SU-DHL-6 (cell line): ENCODE measurements around the gene GSK3A.
A peak's percentile ranks its signal among the peaks of the same experiment; 100 is the strongest.

Experiments
- H2AFZ ChIP-seq: fragments of 200-600 bp; sonication (generic); 2 replicates; pipeline ENCODE4 v1.6.1; 2014; ENCODE audit warnings: low read depth, mild to moderate bottlenecking, moderate library complexity, mixed read lengths, antibody characterized with exemption, low read length; ENCODE audit not compliant: severe bottlenecking
- H3F3A ChIP-seq: fragments of 200-600 bp; shearing (Covaris generic); 2 replicates; pipeline ENCODE4 v1.6.0; 2016; ENCODE audit warnings: antibody characterized with exemption, mild to moderate bottlenecking; ENCODE audit not compliant: insufficient read depth
- H3K27ac ChIP-seq: fragments of 200-600 bp; sonication (generic); 2 replicates; pipeline ENCODE4 v1.5.1; 2016; ENCODE audit warnings: low read depth, mild to moderate bottlenecking, low read length, moderate library complexity, mixed read lengths
- H3K27me3 ChIP-seq: fragments of 200-600 bp; sonication (generic), shearing (Covaris generic); 2 replicates; pipeline ENCODE4 v1.6.0; 2014; ENCODE audit warnings: mild to moderate bottlenecking, low read length
- H3K36me3 ChIP-seq: fragments of 200-600 bp; sonication (generic); 2 replicates; pipeline ENCODE4 v1.6.1; 2014; ENCODE audit warnings: mild to moderate bottlenecking, low read length, mixed read lengths
- H3K4me2 ChIP-seq: fragments of 300-600, 200-600 bp; shearing (Covaris generic), sonication (generic); 2 replicates; pipeline ENCODE4 v1.6.0; 2014; ENCODE audit warnings: low read length, low read depth, mild to moderate bottlenecking; ENCODE audit not compliant: poor library complexity, severe bottlenecking
- H3K4me3 ChIP-seq: fragments of 200-600 bp; sonication (generic); 2 replicates; pipeline ENCODE4 v1.5.1; 2014; ENCODE audit warnings: antibody characterized with exemption, low read length, mild to moderate bottlenecking, mixed read lengths; ENCODE audit not compliant: insufficient read depth, poor library complexity, severe bottlenecking
- H3K79me2 ChIP-seq: fragments of 200-600 bp; sonication (generic); 2 replicates; pipeline ENCODE4 v1.6.1; 2014; ENCODE audit warnings: mild to moderate bottlenecking, low read length, moderate library complexity; ENCODE audit not compliant: insufficient read depth
- H3K9ac ChIP-seq: fragments of 200-600 bp; sonication (generic); 2 replicates; pipeline ENCODE4 v1.7.0; 2014; ENCODE audit warnings: mild to moderate bottlenecking, low read length
- H3K9me2 ChIP-seq: fragments of 200-600 bp; sonication (generic); replicated peaks from 2 replicates; pipeline ENCODE4 v1.6.1; 2014; ENCODE audit warnings: low read length; ENCODE audit not compliant: insufficient read depth
- H3K9me3 ChIP-seq: fragments of 200-600 bp; sonication (generic); 2 replicates; pipeline ENCODE4 v1.6.1; 2014; ENCODE audit warnings: low read length, mixed read lengths; ENCODE audit not compliant: insufficient read depth
- H4K20me1 ChIP-seq: fragments of 200-600 bp; sonication (generic); 2 replicates; pipeline ENCODE4 v1.6.1; 2014; ENCODE audit warnings: low read depth, mild to moderate bottlenecking, antibody characterized with exemption, low read length, moderate library complexity, mixed read lengths
- CTCF ChIP-seq: fragments of 200-600 bp; sonication (generic); IDR thresholded peaks from one replicate; pipeline ENCODE4 v1.5.1; 2017; ENCODE audit warnings: antibody characterized with exemption, mild to moderate bottlenecking, low read length, moderate library complexity; ENCODE audit not compliant: insufficient read depth, poor library complexity, severe bottlenecking
- EZH2phosphoT487 ChIP-seq: fragments of 200-600 bp; sonication (generic), shearing (Covaris generic); conservative IDR thresholded peaks from 2 replicates; pipeline ENCODE4 v1.6.1; 2018; ENCODE audit warnings: mild to moderate bottlenecking, antibody characterized with exemption, low read length, moderate library complexity, mixed read lengths

GSK3A gene

DNA sequence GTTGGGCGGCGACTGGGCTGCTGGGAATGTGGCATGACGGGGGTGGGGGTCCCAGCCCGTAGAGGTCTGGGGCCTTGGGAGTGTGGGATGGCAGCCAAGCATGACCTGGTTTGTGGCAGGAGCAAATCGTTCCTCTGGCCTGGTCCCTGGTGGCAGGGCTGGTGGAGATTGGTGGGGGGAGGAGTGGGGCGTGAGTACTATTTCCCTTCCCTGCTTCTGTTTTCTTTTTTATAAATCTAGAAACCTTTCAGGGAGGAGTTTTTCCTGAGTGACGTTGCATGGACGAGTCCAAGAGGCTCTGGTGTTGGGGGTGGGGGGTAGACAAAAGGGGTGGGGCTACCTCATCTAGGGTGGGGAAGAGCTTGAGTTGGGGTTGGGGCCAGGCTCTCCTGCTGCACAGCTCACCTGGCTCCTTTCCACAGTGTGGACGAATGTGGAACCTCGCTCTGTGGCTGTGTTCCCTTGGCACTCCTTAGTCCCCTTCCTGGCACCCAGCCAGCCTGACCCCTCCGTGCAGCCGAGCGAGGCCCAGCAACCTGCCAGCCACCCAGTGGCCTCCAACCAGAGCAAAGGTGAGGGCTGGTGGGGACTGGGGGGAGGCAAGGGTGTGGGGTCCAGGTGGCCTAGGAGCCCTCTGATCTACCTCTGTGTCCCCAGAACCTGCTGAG lies 44.1 kb upstream of the GSK3A start:
- H3K36me3 ChIP-seq, result no peaks in the 10 kb centered on the region

GRCh38 chr19:42285988-42286348 lies 43.6 kb upstream of the GSK3A start:
- Histone ChIP-seq H3K27me3 (no peaks in the 10 kb centered on the region), H3K4me2 (peak overlapping the region; percentile 69), H3K9me3 (no peaks in the 10 kb centered on the region), H2AFZ (no peak overlapping the region), H3F3A (peaks cover 20% of the 10 kb centered on the region), H3K9ac (peak overlapping the region; percentile 76; the same call in 1 of the 2 replicates), H3K27ac (peak overlapping the region; percentile 72), H3K79me2 (peaks cover 15% of the 10 kb centered on the region; the same call in 1 of the 2 replicates), H3K9me2 (no peaks in the 10 kb centered on the region), H3K36me3 (no peaks in the 10 kb centered on the region), H4K20me1 (no peaks in the 10 kb centered on the region), H3K4me3 (no peak overlapping the region)
- no peak for TF ChIP-seq CTCF
- no peak for TF ChIP-seq EZH2phosphoT487

More for the DNA sequence above, 44.1 kb upstream of the GSK3A start:
- H3K79me2 ChIP-seq, result peaks cover 15% of the 10 kb centered on the region; the same call in 1 of the 2 replicates
- no peak overlapping the region for H3K4me3 ChIP-seq
- H3K9ac ChIP-seq, result 0 out of 2 replicates have a peak overlapping the region, but pooled peaks have one; percentile 76
- peak overlapping the region; percentile 72 for H3K27ac ChIP-seq
- H3K27me3 ChIP-seq, result no peaks in the 10 kb centered on the region
- no peaks in the 10 kb centered on the region for H3K9me3 ChIP-seq
- peak overlapping the region; percentile 69 for H3K4me2 ChIP-seq
- H3F3A ChIP-seq, result peaks cover 16% of the 10 kb centered on the region
- H3K9me2 ChIP-seq, result no peaks in the 10 kb centered on the region
- no peak overlapping the region for H2AFZ ChIP-seq
- TF ChIP-seq EZH2phosphoT487 (no peak), CTCF (no peak)
- no peaks in the 10 kb centered on the region for H4K20me1 ChIP-seq

GRCh38 chr19:42285541-42285941 lies 43.1 kb upstream of the GSK3A start:
- H3K9me2 ChIP-seq, result no peaks in the 10 kb centered on the region
- peak overlapping the region; percentile 69 for H3K4me2 ChIP-seq
- no peaks in the 10 kb centered on the region for H3K36me3 ChIP-seq
- H3K27ac ChIP-seq, result peak overlapping the region; percentile 72
- H3K27me3 ChIP-seq, result no peaks in the 10 kb centered on the region
- TF ChIP-seq CTCF, result no peak
- TF ChIP-seq EZH2phosphoT487, result no peak
- peaks cover 20% of the 10 kb centered on the region for H3F3A ChIP-seq
- H3K4me3 ChIP-seq, result peak overlapping the region; percentile 63
- H2AFZ ChIP-seq, result no peak overlapping the region
- H4K20me1 ChIP-seq, result no peaks in the 10 kb centered on the region
- H3K9ac ChIP-seq, result peak overlapping the region; percentile 76
- no peaks in the 10 kb centered on the region for H3K9me3 ChIP-seq
- H3K79me2 ChIP-seq, result peaks cover 15% of the 10 kb centered on the region; the same call in 1 of the 2 replicates
